Subcutaneous adipose tissue (tissue), 4 donors: ENCODE data around the gene RBP2. TPM values are rescaled to one million over a fixed set of nuclear protein-coding genes. Genes with fewer than 3 reads are reported as not detected.

Experiments
- total RNA-seq, 4 donors: library from RNA; depleted of rRNA; stranded (reverse); fragments of >200 nt; gene quantifications; one replicate each; pipeline ENCODE4 v1.1.0, GENCODE V29; 2016
- TF ChIP-seq, protein P1 (sequence below): fragments of 450-650 bp; IDR thresholded peaks from one replicate; pipeline ENCODE4 v1.5.1; 2016; ENCODE audit warnings: low read depth, mild to moderate bottlenecking, control low read depth, antibody characterized with exemption, moderate library complexity

The RBP2 gene
- total RNA-seq, 4 donors from 2014 or later = not detected

DNA sequence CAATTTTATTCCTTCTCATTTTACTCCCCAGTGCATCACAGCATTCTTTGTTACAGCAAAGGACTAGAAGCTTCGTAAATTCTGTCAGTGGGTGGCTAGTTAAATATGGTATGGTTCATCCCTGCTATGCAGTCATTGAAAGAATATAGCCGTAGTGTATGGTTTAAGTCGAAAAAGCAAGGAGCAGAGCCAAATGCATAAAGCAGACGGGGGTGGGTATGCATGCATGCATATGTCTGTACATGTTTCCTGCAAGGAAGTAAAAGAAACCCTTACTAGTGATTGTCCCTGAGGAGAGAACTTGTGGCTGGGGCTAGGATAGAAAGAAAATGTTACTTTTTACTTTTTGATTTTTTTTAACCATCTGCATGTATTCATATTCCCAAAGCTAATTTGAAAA is 19.9 kb downstream of the RBP2 start:
- TF ChIP-seq, protein P1, sequence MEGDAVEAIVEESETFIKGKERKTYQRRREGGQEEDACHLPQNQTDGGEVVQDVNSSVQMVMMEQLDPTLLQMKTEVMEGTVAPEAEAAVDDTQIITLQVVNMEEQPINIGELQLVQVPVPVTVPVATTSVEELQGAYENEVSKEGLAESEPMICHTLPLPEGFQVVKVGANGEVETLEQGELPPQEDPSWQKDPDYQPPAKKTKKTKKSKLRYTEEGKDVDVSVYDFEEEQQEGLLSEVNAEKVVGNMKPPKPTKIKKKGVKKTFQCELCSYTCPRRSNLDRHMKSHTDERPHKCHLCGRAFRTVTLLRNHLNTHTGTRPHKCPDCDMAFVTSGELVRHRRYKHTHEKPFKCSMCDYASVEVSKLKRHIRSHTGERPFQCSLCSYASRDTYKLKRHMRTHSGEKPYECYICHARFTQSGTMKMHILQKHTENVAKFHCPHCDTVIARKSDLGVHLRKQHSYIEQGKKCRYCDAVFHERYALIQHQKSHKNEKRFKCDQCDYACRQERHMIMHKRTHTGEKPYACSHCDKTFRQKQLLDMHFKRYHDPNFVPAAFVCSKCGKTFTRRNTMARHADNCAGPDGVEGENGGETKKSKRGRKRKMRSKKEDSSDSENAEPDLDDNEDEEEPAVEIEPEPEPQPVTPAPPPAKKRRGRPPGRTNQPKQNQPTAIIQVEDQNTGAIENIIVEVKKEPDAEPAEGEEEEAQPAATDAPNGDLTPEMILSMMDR = no peak

DNA sequence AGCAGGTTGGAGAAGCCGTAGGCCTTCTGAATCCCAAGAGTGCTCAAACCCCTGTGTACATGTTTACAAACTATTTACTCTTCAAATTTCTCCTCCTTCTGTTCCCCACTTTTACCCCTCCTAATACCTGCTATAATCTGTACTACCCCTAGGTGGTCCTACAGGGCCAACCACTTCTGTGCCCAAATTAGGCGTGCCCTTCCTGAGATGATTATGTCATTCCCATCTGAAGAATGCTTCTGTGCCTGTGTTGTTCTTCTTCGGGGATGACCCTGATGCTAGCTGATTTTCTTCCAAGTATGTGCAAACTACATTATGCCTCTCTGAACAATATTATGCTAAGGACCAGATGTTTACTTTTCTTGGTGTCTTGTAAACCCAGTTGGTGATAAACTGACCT is 20.5 kb downstream of the RBP2 start:
- TF ChIP-seq, protein P1 = no peak

DNA sequence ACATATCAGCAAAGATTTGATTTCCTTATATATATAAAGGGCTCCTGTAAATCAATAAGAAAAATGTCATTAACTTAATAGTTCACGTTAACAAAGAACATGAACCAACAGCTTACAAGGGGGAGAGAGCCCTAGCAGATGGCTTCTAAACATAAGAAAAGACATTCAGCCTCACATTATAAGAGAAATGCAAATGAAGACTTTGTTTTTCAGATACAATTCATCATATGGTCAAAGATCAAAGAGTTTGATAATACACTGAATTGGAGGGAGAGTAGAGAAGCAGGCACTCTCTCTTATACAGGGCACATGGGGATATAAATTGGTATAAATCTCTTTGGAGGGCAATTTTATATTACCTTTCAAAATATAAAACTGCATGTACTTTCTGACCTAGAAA is 21.1 kb downstream of the RBP2 start:
- TF ChIP-seq, protein P1 = no peak

DNA sequence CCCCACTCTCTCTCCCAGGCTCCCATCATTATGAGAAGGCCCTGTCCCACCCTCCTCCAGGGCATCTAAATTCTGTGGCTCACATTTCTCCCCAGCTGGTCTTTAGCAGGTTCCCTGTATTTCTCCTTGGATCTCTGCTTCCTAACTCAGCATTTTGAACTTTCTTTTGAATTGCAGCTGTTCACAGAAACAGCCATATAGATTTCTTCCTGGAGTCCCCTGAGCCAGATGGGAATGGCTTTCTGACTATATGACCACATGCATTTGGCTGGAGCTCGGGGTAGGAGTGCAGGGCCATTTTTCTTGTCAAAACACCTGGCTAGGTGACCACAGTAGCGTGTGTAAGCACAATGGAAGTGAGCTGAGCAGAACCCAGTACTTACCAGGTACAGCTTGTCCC is 22.0 kb downstream of the RBP2 start:
- TF ChIP-seq, protein P1 = no peak

DNA sequence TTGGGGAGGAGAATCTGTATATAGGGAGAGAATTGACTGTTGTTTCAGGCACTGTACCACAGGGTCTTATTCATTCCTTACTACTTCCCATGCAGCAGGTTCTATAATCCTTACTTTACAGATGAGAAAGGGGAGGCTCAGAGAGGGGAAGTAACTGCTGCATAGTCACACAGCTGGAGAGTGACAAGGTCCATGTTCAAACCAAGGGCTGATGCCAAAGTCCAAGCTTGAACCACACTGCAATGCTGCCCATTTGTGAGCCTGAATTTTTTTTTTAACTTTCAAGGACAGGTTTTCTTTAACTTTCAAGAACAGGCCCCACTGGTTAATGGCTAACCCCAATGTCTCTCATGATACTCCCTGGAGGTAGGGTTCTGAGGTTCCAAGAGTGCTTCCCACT is 26.2 kb downstream of the RBP2 start:
- TF ChIP-seq, protein P1 = no peak

DNA sequence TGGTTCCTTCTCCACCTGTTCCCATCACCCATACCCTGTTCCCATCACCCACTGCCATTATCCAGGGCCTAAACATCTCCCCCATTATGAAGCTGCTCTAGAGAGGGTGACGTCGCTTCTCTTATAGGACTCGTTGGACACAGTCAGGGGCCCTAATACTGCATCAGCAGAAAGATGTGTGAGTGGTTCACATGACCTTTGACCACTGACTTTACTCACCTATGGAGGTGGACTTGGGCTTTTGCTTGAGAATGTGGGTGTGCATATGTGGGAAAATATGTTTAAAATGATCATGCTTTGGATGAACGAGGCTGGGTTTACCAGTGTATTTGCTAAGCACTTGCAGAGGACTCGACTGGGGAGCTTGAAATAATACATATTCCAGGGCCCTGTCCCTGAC is 26.8 kb downstream of the RBP2 start:
- TF ChIP-seq, protein P1 = no peak

DNA sequence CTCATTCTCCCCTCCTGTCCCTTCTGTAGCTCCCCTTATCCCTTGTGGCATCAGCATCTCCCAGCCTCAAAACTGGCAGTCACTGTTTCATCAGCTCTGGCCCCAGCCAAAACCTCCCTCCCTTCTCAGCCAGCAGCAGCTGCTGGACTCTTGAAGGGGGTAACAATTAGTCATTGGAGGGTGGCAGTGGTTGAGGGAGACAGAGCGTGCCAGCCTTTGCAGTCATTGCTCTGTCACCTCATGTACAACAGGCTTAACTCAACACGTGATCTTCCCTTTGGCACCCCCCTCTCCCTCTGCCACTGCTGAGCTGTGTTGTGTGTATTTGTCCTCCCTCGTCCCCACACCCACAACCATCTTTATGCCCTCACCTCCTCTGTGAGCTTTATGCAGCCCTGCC is 28.2 kb downstream of the RBP2 start:
- TF ChIP-seq, protein P1 = no peak
